Activated CD8-positive, alpha-beta memory T cell treated with anti-CD3 and anti-CD28 coated beads, Interleukin-2, amount 10 ng/mL, durations not matched to agents 7 days and 5 days (primary cell): Measurements from ENCODE around the gene PLSCR4. TPM values are rescaled to one million over a fixed set of nuclear protein-coding genes. Genes with fewer than 3 reads are reported as not detected.

Experiments used
- ATAC-seq: fragments of 150-1000 bp; cut with Tn5 transposase; one replicate; pipeline ENCODE4 v1.10.0; 2021; ENCODE audit warnings: moderate library complexity
- CTCF ChIA-PET: fragments of 350-600 bp; sonication (Branson Sonifier 250); formaldehyde crosslinking; loops from one replicate; lab custom pipeline; 2021; ENCODE audit warnings: antibody characterized with exemption; lab: Charles Lee
- DNase-seq: peaks from one replicate; pipeline ENCODE4 v3.0.0-alpha.2; 2020
- H3K27ac Mint-ChIP-seq: one replicate; pipeline ENCODE4 v1.8.0; 2021; ENCODE audit warnings: mild to moderate bottlenecking, mixed read lengths
- H3K27me3 Mint-ChIP-seq: one replicate; pipeline ENCODE4 v1.8.0; 2021; ENCODE audit warnings: mixed read lengths
- H3K36me3 Mint-ChIP-seq: one replicate; pipeline ENCODE4 v1.8.0; 2021; ENCODE audit warnings: mild to moderate bottlenecking, mixed read lengths
- H3K4me1 Mint-ChIP-seq: one replicate; pipeline ENCODE4 v1.8.0; 2021; ENCODE audit warnings: mixed read lengths
- H3K4me3 Mint-ChIP-seq: one replicate; pipeline ENCODE4 v1.8.0; 2021; ENCODE audit warnings: mild to moderate bottlenecking, moderate library complexity, mixed read lengths
- H3K9me3 Mint-ChIP-seq: one replicate; pipeline ENCODE4 v1.8.0; 2022; ENCODE audit warnings: low read depth, mixed read lengths
- total RNA-seq, 2 experiments: library from RNA; stranded (reverse); gene quantifications; one replicate each; pipeline ENCODE4 v1.2.3, GENCODE V29; 2021

The PLSCR4 gene
- total RNA-seq, 2 experiments from 2014 or later = not detected

GRCh38 chr3:146159616-146160320 is 91.1 kb downstream of the PLSCR4 start:
- H3K27ac Mint-ChIP-seq = no peak overlapping the region
- H3K4me3 Mint-ChIP-seq = peak overlapping the region; percentile 54
- DNase-seq (no peak), ATAC-seq (no peak)
- CTCF ChIA-PET = no interaction called here
- peaks cover 54% of the 10 kb centered on the region for H3K27me3 Mint-ChIP-seq
- no peaks in the 10 kb centered on the region for H3K9me3 Mint-ChIP-seq
- peaks cover 13% of the 10 kb centered on the region for H3K4me1 Mint-ChIP-seq
- H3K36me3 Mint-ChIP-seq = no peaks in the 10 kb centered on the region

- Mint-ChIP-seq H3K4me1 (peaks cover 13% of the 10 kb centered on the region), H3K36me3 (no peaks in the 10 kb centered on the region), H3K27ac (no peak overlapping the region), H3K27me3 (peaks cover 52% of the 10 kb centered on the region), H3K9me3 (no peaks in the 10 kb centered on the region), H3K4me3 (no peak overlapping the region)
- CTCF ChIA-PET = no interaction called here
- ATAC-seq (no peak), DNase-seq (no peak)
These were observed 91.9 kb downstream of the PLSCR4 start for GRCh38 chr3:146159037-146159436.

GRCh38 chr3:146157325-146158060 is 93.4 kb downstream of the PLSCR4 start:
- H3K27me3 Mint-ChIP-seq = peaks cover 40% of the 10 kb centered on the region
- no peaks in the 10 kb centered on the region for H3K36me3 Mint-ChIP-seq
- no peak overlapping the region for H3K4me3 Mint-ChIP-seq
- peaks cover 13% of the 10 kb centered on the region for H3K4me1 Mint-ChIP-seq
- no peak for DNase-seq
- ATAC-seq = no peak
- no peaks in the 10 kb centered on the region for H3K9me3 Mint-ChIP-seq
- no peak overlapping the region for H3K27ac Mint-ChIP-seq
- CTCF ChIA-PET = interaction anchor here (1.2 kb wide), 1 partner anchor 8 kb away, joined by 4 read pairs; no protein-coding TSS in a partner anchor

GRCh38 chr3:146156666-146157314 is 94.1 kb downstream of the PLSCR4 start:
- no peak for DNase-seq
- Mint-ChIP-seq H3K36me3 (no peaks in the 10 kb centered on the region), H3K4me3 (no peak overlapping the region), H3K9me3 (no peaks in the 10 kb centered on the region), H3K27me3 (peaks cover 33% of the 10 kb centered on the region), H3K27ac (no peak overlapping the region), H3K4me1 (peaks cover 13% of the 10 kb centered on the region)
- CTCF ChIA-PET = interaction anchor here (1.2 kb wide), 1 partner anchor 9 kb away, joined by 4 read pairs; no protein-coding TSS in a partner anchor
- no peak for ATAC-seq

GRCh38 chr3:146156095-146156494 is 94.8 kb downstream of the PLSCR4 start:
- Mint-ChIP-seq H3K36me3 (no peaks in the 10 kb centered on the region), H3K4me3 (no peak overlapping the region), H3K4me1 (peaks cover 8% of the 10 kb centered on the region), H3K9me3 (no peaks in the 10 kb centered on the region), H3K27ac (no peak overlapping the region), H3K27me3 (peaks cover 26% of the 10 kb centered on the region)
- CTCF ChIA-PET = no interaction called here
- DNase-seq (no peak), ATAC-seq (no peak)

- no peaks in the 10 kb centered on the region for H3K36me3 Mint-ChIP-seq
- no peaks in the 10 kb centered on the region for H3K9me3 Mint-ChIP-seq
- no peak overlapping the region for H3K4me3 Mint-ChIP-seq
- DNase-seq = no peak
- peaks cover 2% of the 10 kb centered on the region for H3K4me1 Mint-ChIP-seq
- H3K27me3 Mint-ChIP-seq = peaks cover 20% of the 10 kb centered on the region
- CTCF ChIA-PET = no interaction called here
- H3K27ac Mint-ChIP-seq = no peak overlapping the region
- no peak for ATAC-seq
These were observed 95.9 kb downstream of the PLSCR4 start for GRCh38 chr3:146154995-146155394.

- H3K4me1 Mint-ChIP-seq = no peaks in the 10 kb centered on the region
- DNase-seq (no peak), ATAC-seq (no peak)
- H3K27ac Mint-ChIP-seq = no peak overlapping the region
- no peak overlapping the region for H3K4me3 Mint-ChIP-seq
- H3K9me3 Mint-ChIP-seq = no peaks in the 10 kb centered on the region
- no peaks in the 10 kb centered on the region for H3K36me3 Mint-ChIP-seq
- H3K27me3 Mint-ChIP-seq = peaks cover 17% of the 10 kb centered on the region
- CTCF ChIA-PET = no interaction called here
These were observed 96.6 kb downstream of the PLSCR4 start for GRCh38 chr3:146154316-146154715.

- H3K4me3 Mint-ChIP-seq = no peak overlapping the region
- CTCF ChIA-PET = no interaction called here
- H3K9me3 Mint-ChIP-seq = no peaks in the 10 kb centered on the region
- H3K27me3 Mint-ChIP-seq = peaks cover 9% of the 10 kb centered on the region
- DNase-seq (no peak), ATAC-seq (no peak)
- no peak overlapping the region for H3K27ac Mint-ChIP-seq
- H3K4me1 Mint-ChIP-seq = no peaks in the 10 kb centered on the region
- no peaks in the 10 kb centered on the region for H3K36me3 Mint-ChIP-seq
These were observed 97.5 kb downstream of the PLSCR4 start for GRCh38 chr3:146153429-146153828.

- Mint-ChIP-seq H3K9me3 (no peaks in the 10 kb centered on the region), H3K27ac (no peak overlapping the region), H3K4me3 (no peak overlapping the region), H3K27me3 (peaks cover 7% of the 10 kb centered on the region), H3K4me1 (no peaks in the 10 kb centered on the region), H3K36me3 (no peaks in the 10 kb centered on the region)
- no peak for DNase-seq
- no peak for ATAC-seq
- CTCF ChIA-PET = no interaction called here
These were observed 98.1 kb downstream of the PLSCR4 start for GRCh38 chr3:146152834-146153233.

- ATAC-seq (no peak), DNase-seq (no peak)
- no peaks in the 10 kb centered on the region for H3K9me3 Mint-ChIP-seq
- CTCF ChIA-PET = no interaction called here
- H3K4me3 Mint-ChIP-seq = no peak overlapping the region
- no peak overlapping the region for H3K27ac Mint-ChIP-seq
- no peaks in the 10 kb centered on the region for H3K4me1 Mint-ChIP-seq
- H3K36me3 Mint-ChIP-seq = no peaks in the 10 kb centered on the region
- peaks cover 3% of the 10 kb centered on the region for H3K27me3 Mint-ChIP-seq
These were observed 102.4 kb downstream of the PLSCR4 start for GRCh38 chr3:146148468-146148931.

- no peak for DNase-seq
- H3K27ac Mint-ChIP-seq = no peak overlapping the region
- CTCF ChIA-PET = no interaction called here
- H3K36me3 Mint-ChIP-seq = no peaks in the 10 kb centered on the region
- no peak for ATAC-seq
- H3K27me3 Mint-ChIP-seq = peaks cover 3% of the 10 kb centered on the region
- H3K4me3 Mint-ChIP-seq = no peak overlapping the region
- no peaks in the 10 kb centered on the region for H3K9me3 Mint-ChIP-seq
- no peaks in the 10 kb centered on the region for H3K4me1 Mint-ChIP-seq
These were observed 105.3 kb downstream of the PLSCR4 start for GRCh38 chr3:146145642-146146041.

GRCh38 chr3:146142757-146143156 is 108.1 kb downstream of the PLSCR4 start:
- no peaks in the 10 kb centered on the region for H3K4me1 Mint-ChIP-seq
- CTCF ChIA-PET = no interaction called here
- H3K27me3 Mint-ChIP-seq = no peaks in the 10 kb centered on the region
- no peak overlapping the region for H3K4me3 Mint-ChIP-seq
- ATAC-seq (no peak), DNase-seq (no peak)
- no peaks in the 10 kb centered on the region for H3K9me3 Mint-ChIP-seq
- no peaks in the 10 kb centered on the region for H3K36me3 Mint-ChIP-seq
- H3K27ac Mint-ChIP-seq = no peak overlapping the region
